Frontal cortex (tissue), 4 donors: ENCODE results near the gene COL9A3. TPM values are rescaled to one million over a fixed set of nuclear protein-coding genes. Genes with fewer than 3 reads are reported as not detected.

Experiments used
- DNase-seq, 2 donors: peaks; one replicate each; pipeline ENCODE4 v3.0.0; 2012; ENCODE audit warnings: low spot score in 2 of 2
- FAIRE-seq: peaks from 2 replicates; lab custom pipeline; 2012; peaks lifted over from hg19 to GRCh38; lab: Jason Lieb, UNC
- total RNA-seq: library from RNA; depleted of rRNA; stranded (reverse); fragments of >200 nt; gene quantifications from one replicate; pipeline ENCODE4 v1.2.3, GENCODE V29; 2014
- donor health status: control.
- donor health status: control.
- donor health status: control.

Gene COL9A3
- total RNA-seq, 1 donor from 2014 or later = 10.2 TPM

GRCh38 chr20:62808211-62808865 lies 8.5 kb upstream of the COL9A3 start:
- DNase-seq (peak; percentile 70 to 81), FAIRE-seq (no peak)

- no peak for DNase-seq
- FAIRE-seq = no peak
These were observed 7.1 kb upstream of the COL9A3 start for GRCh38 chr20:62809530-62810428.

GRCh38 chr20:62811320-62811719 lies 5.5 kb upstream of the COL9A3 start:
- FAIRE-seq = no peak
- no peak for DNase-seq

- DNase-seq = no peak
- FAIRE-seq = no peak
These were observed 5.1 kb upstream of the COL9A3 start for GRCh38 chr20:62811720-62812119.

GRCh38 chr20:62812181-62812906 lies 4.5 kb upstream of the COL9A3 start:
- DNase-seq (no peak), FAIRE-seq (no peak)

GRCh38 chr20:62812907-62813200 lies 4.0 kb upstream of the COL9A3 start:
- DNase-seq (no peak), FAIRE-seq (no peak)

GRCh38 chr20:62813588-62813987 lies 3.3 kb upstream of the COL9A3 start:
- DNase-seq (no peak), FAIRE-seq (no peak)

- no peak for DNase-seq
- no peak for FAIRE-seq
These were observed 2.7 kb upstream of the COL9A3 start for GRCh38 chr20:62814060-62814708.

- DNase-seq = no peak
These were observed 2.2 kb upstream of the COL9A3 start for GRCh38 chr20:62814709-62815065.

GRCh38 chr20:62815066-62815991 lies 1.5 kb upstream of the COL9A3 start:
- DNase-seq (no peak), FAIRE-seq (no peak)

More at GRCh38 chr20:62814709-62815065, 2.2 kb upstream of the COL9A3 start:
- no peak for FAIRE-seq

- DNase-seq (peak in 1 of 2 donors; percentile 67), FAIRE-seq (no peak)
These were observed 593 bp upstream of the COL9A3 start for GRCh38 chr20:62816031-62816883.

- FAIRE-seq (no peak), DNase-seq (no peak)
These were observed 1.2 kb downstream of the COL9A3 start for GRCh38 chr20:62817975-62818591.

GRCh38 chr20:62818592-62819493 lies 2.0 kb downstream of the COL9A3 start:
- no peak for FAIRE-seq
- DNase-seq = peak; percentile 83 to 87

- DNase-seq (no peak), FAIRE-seq (no peak)
These were observed 2.8 kb downstream of the COL9A3 start for GRCh38 chr20:62819494-62820174.

- FAIRE-seq (no peak), DNase-seq (peak in 1 of 2 donors; percentile 64)
These were observed 3.5 kb downstream of the COL9A3 start for GRCh38 chr20:62820208-62820961.
